Superior temporal gyrus (tissue), 1 donor: Measurements from ENCODE around the gene KRTAP2-4.
"Not testable (repeated sequence)": the region's sequence is repeated elsewhere in the genome, so short reads cannot be mapped to it uniquely, and the experiment has no call there.

ENCODE experiments used
- DNase-seq: peaks from one replicate; pipeline ENCODE4 v3.0.0-alpha.2; 2016; ENCODE audit errors: extremely low spot score

Gene KRTAP2-4, protein sequence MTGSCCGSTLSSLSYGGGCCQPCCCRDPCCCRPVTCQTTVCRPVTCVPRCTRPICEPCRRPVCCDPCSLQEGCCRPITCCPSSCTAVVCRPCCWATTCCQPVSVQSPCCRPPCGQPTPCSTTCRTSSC

DNA sequence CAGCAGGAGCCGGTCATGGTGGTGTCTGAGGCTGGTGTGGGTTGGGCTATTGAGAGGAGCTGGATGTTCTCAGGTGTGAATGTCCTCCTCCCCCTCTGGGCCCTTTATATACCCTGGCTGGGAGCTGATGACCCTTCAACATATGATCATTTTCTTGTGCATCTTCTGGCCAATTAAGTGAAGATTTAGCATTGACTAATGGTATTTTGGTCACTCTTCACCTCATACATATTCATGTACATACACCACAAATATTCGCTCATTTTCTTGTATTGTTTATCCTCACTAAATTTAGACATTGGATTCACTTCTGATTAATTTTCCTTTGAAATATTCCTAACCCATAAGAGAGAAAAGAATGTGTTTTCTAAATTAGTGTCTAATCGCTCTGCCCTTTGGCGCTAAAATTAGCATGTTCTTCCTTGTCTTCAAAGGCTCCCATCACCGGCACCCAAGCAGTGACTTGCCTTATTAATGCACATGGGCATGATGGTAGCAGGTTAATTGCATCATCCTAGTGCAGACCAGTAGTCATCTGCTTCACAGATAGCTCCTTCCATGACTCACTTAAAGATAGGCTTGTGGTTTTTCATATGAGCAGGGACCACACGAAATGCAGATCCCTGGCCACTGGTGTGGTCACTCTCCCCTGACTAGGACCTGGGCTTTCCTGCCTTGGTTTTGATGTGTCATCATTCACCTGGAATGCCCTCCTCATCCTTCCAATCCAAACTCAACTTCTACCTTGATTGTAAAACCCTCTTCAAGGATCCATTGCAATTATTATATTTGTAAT lies at the start of gene KRTAP2-4:
Gene KRTAP2-4 (minus strand): TSS at position 51 of the 796 bp plus-strand sequence. CDS start 34 bp downstream, at position 17.
- DNase-seq = no peak

DNA sequence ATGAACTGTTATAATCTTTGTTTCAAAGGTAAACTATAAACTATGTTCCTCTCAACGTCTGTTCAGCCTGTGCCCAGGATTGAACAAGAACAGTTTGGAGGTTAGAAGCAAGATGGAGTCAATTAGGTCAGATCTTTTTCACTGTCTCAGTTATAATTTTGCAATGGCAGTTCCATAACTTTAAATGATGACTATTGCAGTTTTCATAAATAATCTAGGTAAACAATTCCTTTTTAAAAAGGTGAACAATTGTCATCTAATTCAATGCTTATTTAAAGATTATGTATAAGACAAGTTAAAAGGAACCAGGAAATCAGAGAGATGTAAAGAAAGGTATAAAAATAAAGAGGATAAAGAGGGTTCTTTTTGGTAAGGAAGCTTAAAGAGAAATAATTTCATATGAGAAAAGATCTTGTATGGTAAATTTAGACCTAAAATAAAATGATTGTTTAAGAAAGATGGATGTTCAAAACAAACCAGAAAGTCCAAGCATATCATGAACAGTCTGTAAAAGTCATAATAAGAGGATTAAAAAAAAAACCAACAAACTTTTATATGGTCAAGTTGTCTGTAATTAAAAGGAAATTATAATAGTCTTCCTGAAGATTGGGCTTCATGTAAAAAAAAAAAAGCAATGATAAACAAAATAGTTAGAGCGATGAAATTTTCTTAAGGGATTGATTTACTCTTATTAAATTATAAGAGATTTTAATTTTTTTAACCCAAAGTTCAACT lies 45.6 kb upstream of the KRTAP2-4 start:
- no peak for DNase-seq

DNA sequence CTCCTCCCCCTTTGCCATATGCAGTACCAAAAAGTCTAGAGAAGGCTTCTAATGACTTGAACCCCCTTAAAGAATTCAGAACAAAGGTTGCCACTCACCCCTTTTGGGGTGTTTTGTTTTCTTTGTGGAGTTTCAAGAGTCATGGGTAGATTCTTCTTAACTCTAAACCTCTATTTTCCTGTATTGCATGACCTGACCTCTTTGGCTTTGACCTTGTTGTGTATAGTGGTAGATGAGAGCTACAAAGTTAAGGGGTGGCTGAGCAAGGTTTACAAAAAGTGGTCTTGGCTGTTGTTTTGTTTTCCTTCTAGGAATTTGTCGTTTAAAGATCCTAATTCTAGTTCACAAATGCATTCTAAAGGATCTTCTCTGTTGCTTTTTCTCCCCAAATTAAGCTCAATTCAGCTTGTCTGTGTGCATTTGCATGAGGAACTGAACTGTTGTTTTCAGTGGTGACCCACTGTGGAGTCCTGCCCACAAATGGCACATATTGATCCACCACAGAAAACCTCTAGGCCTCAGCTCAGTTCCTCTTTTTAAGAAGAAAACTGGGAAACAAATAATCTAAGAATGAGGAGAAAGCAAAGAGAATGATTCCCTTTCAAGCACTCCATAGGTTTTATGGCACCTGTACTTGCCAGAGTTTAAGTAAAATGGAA lies 43.2 kb upstream of the KRTAP2-4 start:
- DNase-seq = not testable (repeated sequence)

DNA sequence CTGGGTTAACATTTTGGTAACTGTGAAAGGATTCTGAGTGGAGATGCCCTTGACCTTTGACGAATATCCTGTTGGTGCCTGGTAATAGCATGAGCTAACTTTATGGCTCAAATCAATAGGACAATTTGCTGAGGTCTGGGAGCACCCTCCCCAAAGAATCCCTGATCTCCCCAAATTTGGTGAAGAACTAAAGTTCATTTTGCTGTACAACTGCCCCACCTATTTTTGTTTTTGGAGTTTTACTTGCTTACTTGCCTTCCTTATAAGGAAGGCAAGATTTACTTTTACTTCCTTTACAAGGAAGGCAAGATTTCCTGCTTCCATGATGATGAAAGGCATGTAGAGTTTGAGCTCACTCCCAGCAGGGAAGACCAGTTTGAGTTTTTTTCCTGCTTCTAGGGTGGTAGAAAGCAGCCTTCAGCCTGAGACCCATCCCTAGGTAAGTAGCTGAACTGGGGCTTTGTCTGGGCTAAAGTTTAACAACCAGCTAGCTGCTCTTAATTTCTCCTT lies 42.3 kb upstream of the KRTAP2-4 start:
- no peak for DNase-seq

DNA sequence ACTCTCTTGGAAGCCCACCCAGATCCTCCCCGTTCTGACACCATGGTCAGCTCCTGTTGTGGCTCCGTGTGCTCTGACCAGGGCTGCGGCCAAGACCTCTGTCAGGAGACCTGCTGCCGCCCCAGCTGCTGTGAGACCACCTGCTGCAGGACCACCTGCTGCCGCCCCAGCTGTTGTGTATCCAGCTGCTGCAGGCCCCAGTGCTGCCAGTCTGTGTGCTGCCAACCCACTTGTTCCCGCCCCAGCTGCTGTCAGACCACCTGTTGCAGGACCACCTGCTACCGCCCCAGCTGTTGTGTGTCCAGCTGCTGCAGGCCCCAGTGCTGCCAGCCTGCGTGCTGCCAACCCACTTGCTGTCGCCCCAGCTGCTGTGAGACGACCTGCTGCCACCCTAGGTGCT lies 39.7 kb upstream of the KRTAP2-4 start, which contains the start of gene KRTAP4-9:
Gene KRTAP4-9 (plus strand): TSS at position 43 of the 400 bp plus-strand sequence. CDS start 0 bp downstream, at position 43.
- DNase-seq = not testable (repeated sequence)

DNA sequence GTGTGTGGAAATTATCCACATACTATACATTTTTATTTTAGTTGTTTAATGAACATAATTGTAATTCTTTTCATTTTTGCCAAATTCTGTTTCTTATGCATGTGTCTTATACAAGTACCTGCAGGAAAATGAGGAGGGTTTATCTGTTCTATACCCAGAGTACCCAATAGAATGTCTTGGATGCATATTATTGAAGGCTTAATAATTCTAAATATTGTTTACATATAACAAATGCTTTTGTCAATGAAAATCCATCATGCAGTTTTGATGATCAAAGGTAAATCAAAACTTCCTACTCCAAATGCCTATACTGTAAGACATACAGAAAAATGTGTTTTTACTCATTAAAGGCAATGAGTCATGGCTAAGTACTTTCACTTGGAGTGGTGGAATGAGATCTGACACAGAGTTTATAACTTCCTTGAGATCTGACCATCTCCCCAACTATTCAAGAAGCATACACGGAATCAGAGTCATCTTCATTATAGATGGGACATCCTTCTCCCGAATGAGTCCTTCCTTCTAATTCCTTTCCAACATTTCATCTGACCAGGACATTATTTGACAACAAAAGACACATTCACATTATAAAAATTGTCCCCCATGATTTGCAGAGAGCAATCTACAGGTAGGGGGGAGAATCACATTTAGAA lies 38.8 kb upstream of the KRTAP2-4 start:
- not testable (repeated sequence) for DNase-seq

DNA sequence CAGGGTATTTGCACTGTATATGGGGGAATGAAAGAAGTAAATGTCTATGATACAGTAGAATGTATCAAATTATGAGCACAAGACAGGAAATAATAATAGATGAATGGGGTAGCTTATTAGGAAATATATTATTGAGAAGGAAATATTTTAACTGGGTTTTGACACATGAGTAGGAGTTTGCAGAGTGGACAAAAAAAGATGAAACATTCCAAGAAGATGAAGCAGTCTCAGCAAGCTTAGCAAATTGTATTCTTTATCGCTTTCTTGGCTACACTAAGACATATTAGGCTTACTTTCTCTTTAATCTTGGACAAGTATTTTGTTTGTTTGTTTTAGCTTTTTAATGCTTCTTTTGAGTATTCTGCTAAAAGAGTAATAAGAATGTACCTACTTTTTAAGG lies 38.2 kb upstream of the KRTAP2-4 start:
- DNase-seq = no peak

DNA sequence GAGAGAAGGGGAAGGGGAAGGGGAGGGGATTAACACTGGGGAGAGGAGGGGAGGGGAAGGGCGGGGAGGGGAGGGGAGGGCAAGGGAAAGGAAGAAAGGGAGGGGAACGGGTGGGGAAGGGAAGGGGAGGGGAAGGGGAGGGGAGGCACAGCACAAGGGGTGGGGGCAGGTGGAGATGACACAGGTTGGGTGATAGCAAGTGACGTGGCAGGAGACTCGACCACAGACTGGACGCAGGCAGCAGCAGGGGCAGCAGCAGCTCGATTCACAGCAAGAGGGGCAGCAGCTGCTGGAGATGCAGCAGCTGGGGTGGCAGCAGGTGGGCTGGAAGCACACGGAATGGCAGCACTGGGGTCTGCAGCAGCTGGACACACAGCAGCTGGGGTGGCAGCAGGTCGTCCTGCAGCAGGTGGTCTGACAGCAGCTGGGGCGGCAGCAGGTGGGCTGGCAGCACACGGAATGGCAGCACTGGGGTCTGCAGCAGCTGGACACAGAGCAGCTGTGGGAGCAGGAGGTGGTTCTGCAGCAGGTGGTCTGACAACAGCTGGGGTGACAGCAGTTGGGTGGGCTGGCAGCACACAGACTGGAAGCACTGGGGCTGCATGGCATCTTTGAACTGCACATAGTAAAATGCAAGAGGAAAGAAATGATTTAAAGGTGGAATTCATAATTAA lies 36.0 kb upstream of the KRTAP2-4 start, which contains the start of gene KRTAP4-16:
Gene KRTAP4-16 (minus strand): TSS at position 624 of the 674 bp plus-strand sequence. CDS start 0 bp downstream, at position 624.
- DNase-seq = no peak

DNA sequence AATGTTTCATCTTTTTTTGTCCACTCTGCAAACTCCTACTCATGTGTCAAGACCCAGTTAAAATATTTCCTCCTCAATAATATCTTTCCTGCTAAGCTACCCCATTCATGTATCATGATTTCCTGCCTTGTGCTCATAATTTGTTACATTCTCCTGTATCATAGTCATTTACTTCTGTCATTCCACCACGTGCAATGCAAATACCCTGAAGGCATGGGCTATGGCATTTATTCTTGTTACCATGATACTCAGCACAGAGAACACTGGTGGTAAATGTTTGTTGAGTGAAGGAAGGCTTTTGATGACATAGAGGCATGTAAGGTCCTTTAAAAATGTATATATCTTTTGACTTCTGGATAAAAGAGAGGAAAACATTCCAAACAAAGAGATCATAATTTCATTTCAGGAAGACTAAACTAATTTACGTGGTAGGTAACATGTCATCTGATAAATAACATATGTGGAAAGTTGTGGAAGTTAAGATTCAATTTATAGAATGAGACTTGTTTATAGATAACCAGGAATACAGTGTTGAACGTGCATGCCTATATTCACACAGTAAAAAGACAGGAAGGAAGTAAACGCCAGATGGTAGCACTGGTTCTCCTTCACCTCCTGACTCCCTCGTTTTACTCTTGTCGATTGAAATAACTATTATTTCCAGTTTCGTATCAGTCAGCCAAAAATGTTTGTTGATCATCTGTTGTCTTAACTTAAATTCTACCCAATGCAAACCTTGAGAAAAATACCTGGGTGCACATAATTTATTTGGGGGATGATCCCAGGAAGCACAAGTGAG lies 34.2 kb upstream of the KRTAP2-4 start:
- DNase-seq = not testable (repeated sequence)

DNA sequence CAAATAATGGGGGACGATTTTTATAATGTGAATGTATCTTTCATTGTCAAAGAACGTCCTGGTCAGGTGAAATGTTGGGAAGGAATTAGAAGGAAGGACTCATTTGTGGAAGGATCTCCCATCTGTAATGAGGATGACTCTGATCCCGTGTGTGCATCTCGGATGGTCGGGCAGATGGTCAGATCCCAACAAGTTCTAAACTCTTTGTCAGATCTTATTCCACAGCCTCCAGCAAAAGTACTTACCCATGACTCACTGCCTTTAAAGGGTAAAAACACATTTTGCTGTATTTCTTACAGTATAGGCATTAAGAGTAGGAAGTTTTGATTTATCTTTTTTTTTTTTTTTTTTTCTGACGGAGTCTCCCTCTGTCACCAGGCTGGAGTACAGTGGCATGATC lies 32.8 kb upstream of the KRTAP2-4 start:
- DNase-seq = no peak

DNA sequence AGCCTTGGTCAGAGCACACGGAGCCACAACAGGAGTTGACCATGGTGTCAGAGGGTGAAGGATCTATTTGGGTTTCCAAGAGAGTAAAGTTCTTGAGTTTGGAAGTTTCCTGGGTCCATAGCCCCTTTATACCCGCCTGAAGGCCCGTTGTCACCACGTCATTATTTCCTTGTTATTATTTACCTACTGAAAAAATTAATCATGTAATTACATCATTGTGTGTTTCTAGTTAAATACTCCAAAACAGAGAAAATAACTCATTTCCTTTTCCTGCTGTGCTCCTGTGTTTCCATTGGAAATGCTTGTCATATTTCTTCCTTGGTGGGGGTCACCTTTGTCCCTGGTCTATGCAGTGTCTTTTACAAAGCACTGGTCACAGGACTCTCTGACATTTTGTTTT lies 32.4 kb upstream of the KRTAP2-4 start, which contains the start of gene KRTAP4-8:
Gene KRTAP4-8 (minus strand): TSS at position 101 of the 400 bp plus-strand sequence. CDS start 58 bp downstream, at position 43.
- no peak for DNase-seq

DNA sequence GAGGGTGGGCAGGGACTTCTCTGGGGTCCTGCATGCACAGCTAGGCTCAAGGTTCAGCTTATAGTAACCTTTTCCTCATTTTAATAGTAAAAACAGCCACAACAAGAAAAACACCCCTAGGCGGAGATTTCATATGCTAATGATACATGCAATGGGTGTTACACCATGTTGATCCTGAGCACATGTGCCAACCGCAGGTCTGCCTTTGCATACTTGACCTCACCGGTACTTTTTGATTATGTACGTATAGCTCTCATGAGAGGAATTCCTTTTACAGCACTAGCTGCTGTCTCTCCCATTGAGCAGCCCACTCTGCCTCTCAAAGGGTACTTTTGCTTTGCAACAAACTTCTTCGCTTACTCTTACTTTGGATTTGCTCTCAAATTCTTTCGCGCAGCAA lies 30.4 kb upstream of the KRTAP2-4 start:
- no peak for DNase-seq

DNA sequence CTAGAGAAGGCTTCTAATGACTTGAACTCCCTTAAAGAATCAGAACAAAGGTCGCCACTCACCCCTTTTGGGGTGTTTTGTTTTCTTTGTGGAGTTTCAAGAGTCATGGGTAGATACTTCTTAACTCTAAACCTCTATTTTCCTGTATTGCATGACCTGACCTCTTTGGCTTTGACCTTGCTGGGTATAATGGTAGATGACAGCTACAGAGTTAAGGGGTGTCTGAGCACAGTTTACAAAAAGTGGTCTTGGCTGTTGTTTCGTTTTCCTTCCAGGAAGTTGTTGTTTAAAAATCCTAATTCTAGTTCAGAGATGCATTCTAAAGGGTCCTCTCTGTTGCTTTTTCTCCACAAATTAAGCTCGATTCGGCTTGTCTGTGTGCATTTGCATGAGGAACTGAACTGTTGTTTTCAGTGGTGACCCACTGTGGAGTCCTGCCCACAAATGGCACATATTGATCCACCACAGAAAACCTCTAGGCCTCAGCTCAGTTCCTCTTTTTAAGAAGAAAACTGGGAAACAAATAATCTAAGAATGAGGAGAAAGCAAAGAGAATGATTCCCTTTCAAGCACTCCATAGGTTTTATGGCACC lies 23.2 kb upstream of the KRTAP2-4 start:
- DNase-seq = not testable (repeated sequence)

DNA sequence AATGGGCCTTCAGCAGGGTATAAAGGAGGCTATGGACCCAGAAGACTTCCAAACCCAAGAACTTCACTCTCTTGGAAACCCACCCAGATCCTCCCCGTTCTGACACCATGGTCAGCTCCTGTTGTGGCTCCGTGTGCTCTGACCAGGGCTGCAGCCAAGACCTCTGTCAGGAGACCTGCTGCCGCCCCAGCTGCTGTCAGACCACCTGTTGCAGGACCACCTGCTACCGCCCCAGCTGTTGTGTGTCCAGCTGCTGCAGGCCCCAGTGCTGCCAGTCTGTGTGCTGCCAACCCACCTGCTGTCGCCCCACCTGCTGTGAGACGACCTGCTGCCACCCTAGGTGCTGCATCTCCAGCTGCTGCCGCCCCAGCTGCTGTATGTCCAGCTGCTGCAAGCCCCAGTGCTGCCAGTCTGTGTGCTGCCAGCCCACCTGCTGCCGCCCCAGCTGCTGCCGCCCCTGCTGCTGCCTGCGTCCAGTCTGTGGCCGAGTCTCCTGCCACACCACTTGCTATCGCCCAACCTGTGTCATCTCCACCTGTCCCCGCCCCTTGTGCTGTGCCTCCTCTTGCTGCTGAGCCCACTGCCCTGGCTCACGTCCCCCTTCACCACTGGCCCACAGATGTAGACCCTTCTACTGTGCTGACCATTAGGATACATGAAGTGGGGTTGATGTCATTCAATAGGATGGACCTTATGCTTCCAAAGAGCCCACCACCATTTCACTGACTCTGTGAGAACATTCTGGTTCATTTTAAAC lies 18.6 kb upstream of the KRTAP2-4 start, which contains the start of gene KRTAP4-7:
Gene KRTAP4-7 (plus strand): TSS at position 51 of the 757 bp plus-strand sequence. CDS start 57 bp downstream, at position 108.
- not testable (repeated sequence) for DNase-seq

DNA sequence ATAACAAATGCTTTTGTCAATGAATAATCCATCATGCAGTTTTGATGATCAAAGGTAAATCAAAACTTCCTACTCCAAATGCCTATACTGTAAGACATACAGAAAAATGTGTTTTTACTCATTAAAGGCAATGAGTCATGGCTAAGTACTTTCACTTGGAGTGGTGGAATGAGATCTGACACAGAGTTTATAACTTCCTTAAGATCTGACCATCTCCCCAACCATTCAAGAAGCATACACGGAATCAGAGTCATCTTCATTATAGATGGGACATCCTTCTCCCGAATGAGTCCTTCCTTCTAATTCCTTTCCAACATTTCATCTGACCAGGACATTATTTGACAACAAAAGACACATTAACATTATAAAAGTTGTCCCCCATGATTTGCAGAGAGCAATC lies 17.7 kb upstream of the KRTAP2-4 start:
- DNase-seq = not testable (repeated sequence)

DNA sequence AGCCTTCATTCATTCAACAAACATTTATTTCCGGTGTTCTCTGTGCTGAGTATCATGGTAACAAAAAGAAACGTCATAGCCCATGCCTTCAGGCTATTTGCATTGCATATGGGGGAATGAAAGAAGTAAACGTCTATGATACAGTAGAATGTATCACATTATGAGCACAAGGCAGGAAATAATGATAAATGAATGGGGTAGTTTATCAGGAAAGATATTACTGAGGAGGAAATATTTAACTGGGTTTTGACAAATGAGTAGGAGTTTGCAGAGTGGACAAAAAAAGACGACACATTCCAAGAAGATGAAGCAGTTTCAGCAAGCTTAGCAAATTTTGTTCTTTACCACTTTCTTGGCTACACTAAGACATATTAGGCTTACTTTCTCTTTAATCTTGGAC lies 16.9 kb upstream of the KRTAP2-4 start:
- no peak for DNase-seq

DNA sequence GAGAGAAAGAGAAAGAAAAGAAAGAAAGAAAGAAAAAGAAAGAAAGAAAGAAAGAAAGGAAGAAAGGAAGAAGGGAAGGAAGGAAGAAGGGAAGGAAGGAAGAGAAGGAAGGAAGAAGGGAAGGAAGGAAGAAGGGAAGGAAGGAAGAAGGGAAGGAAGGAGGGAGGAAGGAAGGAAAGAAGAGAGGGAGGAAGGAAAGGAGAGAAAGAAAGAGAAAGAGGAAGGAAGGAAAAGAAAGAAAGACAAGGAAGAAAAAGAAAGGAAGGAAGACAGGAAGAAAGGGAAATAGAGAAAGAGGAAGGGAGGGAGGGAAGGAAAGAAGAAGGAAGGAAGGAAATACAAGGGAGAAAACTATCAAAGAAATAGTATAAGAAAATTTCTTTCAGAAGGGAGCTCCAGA lies 11.1 kb upstream of the KRTAP2-4 start:
- DNase-seq = no peak

DNA sequence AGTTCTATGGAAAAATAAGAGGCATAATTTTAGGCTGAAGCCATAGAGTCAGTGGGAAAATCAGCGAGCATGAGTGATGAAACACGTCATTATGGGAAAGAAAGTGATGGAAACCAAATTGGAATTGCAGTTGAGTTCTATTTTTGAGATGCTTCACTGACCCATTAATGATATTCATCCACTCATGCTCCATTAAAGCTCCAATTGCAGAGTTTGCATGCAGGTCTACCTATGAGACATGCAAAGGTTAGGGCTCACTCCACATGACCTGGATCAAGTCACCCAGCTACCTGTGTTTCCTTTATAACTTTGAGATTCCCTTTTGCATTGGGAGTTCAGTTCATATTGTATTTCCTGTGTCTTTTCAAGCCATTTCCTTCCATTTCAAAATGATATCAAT lies 8.0 kb upstream of the KRTAP2-4 start:
- no peak for DNase-seq
